SK-N-MC (cell line): ENCODE data around the gene PHLDA2.

ENCODE experiments used
- DNase-seq: peaks from one replicate; pipeline ENCODE4 v3.0.0-alpha.2; 2011; ENCODE audit warnings: low read depth, low spot score
- H3K27ac ChIP-seq: fragments of 200-600 bp; sonication (generic); 2 replicates; pipeline ENCODE4 v1.5.1; 2016; ENCODE audit warnings: mixed run types
- H3K36me3 ChIP-seq: fragments of 200-600 bp; sonication (generic); 2 replicates; pipeline ENCODE4 v1.6.1; 2017; ENCODE audit warnings: antibody characterized with exemption, low read length, mixed read lengths; ENCODE audit not compliant: insufficient read depth
- H3K4me3 ChIP-seq: fragments of 200-600 bp; sonication (generic); 2 replicates; pipeline ENCODE4 v1.5.1; 2016
- H3K9ac ChIP-seq: fragments of 200-600 bp; sonication (generic); 2 replicates; pipeline ENCODE4 v1.8.0; 2017; ENCODE audit warnings: mixed run types, mixed read lengths; ENCODE audit not compliant: insufficient read length
- H3K9me3 ChIP-seq: fragments of 200-600 bp; sonication (generic); 2 replicates; pipeline ENCODE4 v1.6.1; 2017; ENCODE audit warnings: low read depth, mild to moderate bottlenecking, antibody characterized with exemption, low read length, moderate library complexity, mixed read lengths
- EZH2 ChIP-seq: fragments of 200-600 bp; sonication (generic); IDR thresholded peaks from one replicate; pipeline ENCODE4 v1.6.1; 2017; ENCODE audit warnings: antibody characterized with exemption
- FOXP2 ChIP-seq: optimal IDR thresholded peaks from 2 replicates; pipeline ENCODE3; 2011; ENCODE audit warnings: mild to moderate bottlenecking, moderate library complexity; ENCODE audit not compliant: insufficient read depth; ENCODE audit errors: extremely low read length, control extremely low read depth
- POLR2AphosphoS5 ChIP-seq: IDR thresholded peaks from 2 replicates; pipeline ENCODE4 v1.6.1; 2012; ENCODE audit warnings: mild to moderate bottlenecking, low read depth, low read length, borderline replicate concordance

Gene PHLDA2

GRCh38 chr11:2921261-2921660, 8.0 kb downstream of the PHLDA2 start:
- no peak overlapping the region for H3K9ac ChIP-seq
- TF ChIP-seq FOXP2 (no peak), POLR2AphosphoS5 (no peak), EZH2 (no peak)

GRCh38 chr11:2920343-2920742, 8.9 kb downstream of the PHLDA2 start:
- no peak overlapping the region for H3K27ac ChIP-seq
- no peak for DNase-seq
- no peak overlapping the region for H3K9ac ChIP-seq
- no peaks in the 10 kb centered on the region for H3K9me3 ChIP-seq
- no peak overlapping the region for H3K4me3 ChIP-seq
- no peaks in the 10 kb centered on the region for H3K36me3 ChIP-seq
- no peak for TF ChIP-seq FOXP2
- TF ChIP-seq EZH2, result no peak
- TF ChIP-seq POLR2AphosphoS5, result no peak

More at GRCh38 chr11:2921261-2921660, 8.0 kb downstream of the PHLDA2 start:
- Histone ChIP-seq H3K4me3 (no peak overlapping the region), H3K27ac (no peak overlapping the region), H3K9me3 (no peaks in the 10 kb centered on the region), H3K36me3 (no peaks in the 10 kb centered on the region)
- DNase-seq, result no peak

- Histone ChIP-seq H3K9ac (no peak overlapping the region), H3K9me3 (no peaks in the 10 kb centered on the region), H3K27ac (no peak overlapping the region), H3K4me3 (no peak overlapping the region), H3K36me3 (no peaks in the 10 kb centered on the region)
- TF ChIP-seq EZH2 (no peak), FOXP2 (no peak), POLR2AphosphoS5 (no peak)
- no peak for DNase-seq
Observed at GRCh38 chr11:2919837-2920236, 9.4 kb downstream of the PHLDA2 start.

GRCh38 chr11:2919188-2919587, 10.0 kb downstream of the PHLDA2 start:
- no peak overlapping the region for H3K9ac ChIP-seq
- DNase-seq, result no peak

GRCh38 chr11:2917842-2918490, 11.3 kb downstream of the PHLDA2 start:
- Histone ChIP-seq H3K9me3 (no peaks in the 10 kb centered on the region), H3K36me3 (no peaks in the 10 kb centered on the region), H3K4me3 (no peak overlapping the region), H3K9ac (no peak overlapping the region), H3K27ac (no peak overlapping the region)
- TF ChIP-seq EZH2, result no peak
- no peak for TF ChIP-seq FOXP2
- no peak for TF ChIP-seq POLR2AphosphoS5
- DNase-seq, result no peak

More at GRCh38 chr11:2919188-2919587, 10.0 kb downstream of the PHLDA2 start:
- Histone ChIP-seq H3K27ac (no peak overlapping the region), H3K4me3 (no peak overlapping the region), H3K36me3 (no peaks in the 10 kb centered on the region), H3K9me3 (no peaks in the 10 kb centered on the region)
- TF ChIP-seq EZH2 (no peak), FOXP2 (no peak), POLR2AphosphoS5 (no peak)

- TF ChIP-seq POLR2AphosphoS5 (no peak), EZH2 (no peak), FOXP2 (no peak)
- DNase-seq, result no peak
- no peak overlapping the region for H3K27ac ChIP-seq
- H3K4me3 ChIP-seq, result no peak overlapping the region
- no peak overlapping the region for H3K9ac ChIP-seq
- no peaks in the 10 kb centered on the region for H3K9me3 ChIP-seq
- no peaks in the 10 kb centered on the region for H3K36me3 ChIP-seq
Observed at GRCh38 chr11:2916892-2917645, 12.2 kb downstream of the PHLDA2 start.

- no peak for DNase-seq
- H3K27ac ChIP-seq, result no peak overlapping the region
- TF ChIP-seq FOXP2, result no peak
- TF ChIP-seq POLR2AphosphoS5, result no peak
- no peak for TF ChIP-seq EZH2
- no peaks in the 10 kb centered on the region for H3K9me3 ChIP-seq
- no peaks in the 10 kb centered on the region for H3K36me3 ChIP-seq
- no peak overlapping the region for H3K9ac ChIP-seq
- no peak overlapping the region for H3K4me3 ChIP-seq
Observed at GRCh38 chr11:2916114-2916891, 12.9 kb downstream of the PHLDA2 start.

DNA sequence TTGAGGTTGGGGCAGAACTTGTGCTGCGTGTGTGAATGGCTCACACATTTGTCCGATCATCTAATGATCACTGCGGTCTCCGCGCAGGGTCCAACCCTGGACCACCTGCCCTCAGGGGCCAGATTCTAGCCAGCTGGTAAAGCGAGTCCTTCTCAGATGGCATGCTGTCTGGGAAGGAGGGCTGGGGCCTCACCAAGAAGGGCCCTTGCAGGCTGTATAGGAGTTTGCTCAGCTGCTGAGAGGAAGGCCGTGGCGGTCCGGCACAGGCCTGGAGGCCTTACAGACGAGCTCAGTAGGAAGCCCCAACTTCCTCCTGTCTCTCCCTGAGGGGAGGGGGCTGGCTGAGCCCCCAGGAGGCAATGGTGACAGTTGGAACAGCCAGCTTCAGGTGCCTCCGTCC, 13.7 kb downstream of the PHLDA2 start:
- no peak for DNase-seq
- TF ChIP-seq POLR2AphosphoS5, result no peak
- no peak for TF ChIP-seq FOXP2
- no peak for TF ChIP-seq EZH2
- no peak overlapping the region for H3K4me3 ChIP-seq
- no peaks in the 10 kb centered on the region for H3K36me3 ChIP-seq
- H3K27ac ChIP-seq, result no peak overlapping the region
- H3K9ac ChIP-seq, result no peak overlapping the region
- no peaks in the 10 kb centered on the region for H3K9me3 ChIP-seq
